ENCODE results near the gene FBRSL1.

DNA sequence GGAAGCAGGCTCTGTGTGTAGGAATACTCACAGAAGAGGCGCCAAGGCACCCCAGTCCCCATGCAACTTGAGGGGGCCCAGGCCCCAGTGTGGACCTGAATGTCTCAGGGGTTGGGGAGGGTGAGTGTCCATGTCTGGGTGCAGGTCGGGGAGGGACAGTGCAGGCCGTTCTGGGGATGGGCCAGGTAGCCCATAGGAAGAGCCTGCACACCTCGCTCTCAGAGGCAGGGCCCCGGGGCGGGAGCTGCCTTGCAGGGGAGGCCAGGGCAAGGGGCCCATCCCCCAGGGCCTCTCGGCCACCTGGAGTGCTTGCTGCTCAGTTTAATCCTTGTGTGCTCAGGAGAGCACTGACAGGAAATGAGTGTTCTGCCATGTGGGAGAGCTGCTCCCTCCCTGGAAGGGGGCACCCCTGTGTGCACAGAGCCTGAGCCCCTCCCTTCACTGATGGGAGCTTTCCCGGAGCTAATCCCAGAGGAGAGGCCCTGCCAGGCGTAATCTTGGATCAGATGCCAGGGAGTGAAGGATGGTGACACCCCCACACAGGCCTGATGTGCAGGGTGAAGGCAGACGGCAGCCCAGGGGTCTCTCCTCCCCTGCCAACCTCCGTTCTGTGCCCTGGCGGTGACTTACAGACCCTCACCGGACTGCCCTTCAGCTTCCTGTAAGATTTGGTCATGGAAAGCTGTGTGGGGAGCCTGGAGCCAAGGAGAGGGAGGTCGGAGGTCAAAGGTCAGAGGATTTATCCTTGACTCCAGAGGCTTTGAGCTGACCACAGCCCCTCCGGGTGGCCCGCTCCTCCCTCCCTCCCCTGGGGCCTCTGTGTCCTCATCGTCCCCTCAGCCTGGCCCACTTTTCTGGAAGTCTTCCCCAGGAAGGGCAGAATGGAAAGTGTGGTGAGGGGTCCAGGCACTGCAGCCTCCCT lies 24.4 kb upstream of the FBRSL1 start:
- no peak for TF ChIP-seq POLR2AphosphoS5 (IDR thresholded peaks at IDR 0.05)
- no peak for TF ChIP-seq POLR2A (IDR thresholded peaks at IDR 0.05)
